IMR-90 (cell line): ENCODE data around the gene MYL12B. TPM values are rescaled to one million over a fixed set of nuclear protein-coding genes. Genes with fewer than 3 reads are reported as not detected.

Source experiments
- ATAC-seq: fragments of 200-7000 bp; cut with Tn5 transposase; 2 replicates; pipeline ENCODE4 v1.9.1; 2020; ENCODE audit warnings: low read depth, mild to moderate bottlenecking, moderate library complexity
- BruUV-seq: library from RNA; stranded (reverse); fragments of 400-500 nt; replicated peaks from 2 replicates; lab custom pipeline; 2021; lab: Mats Ljungman, UMichigan
- CTCF ChIA-PET: fragments of 300-600 bp; formaldehyde crosslinking; extraction: SDS; loops from one replicate; lab custom pipeline; 2021; ENCODE audit warnings: antibody characterized with exemption; lab: Yijun Ruan, JAX
- POLR2A ChIA-PET: fragments of 300-600 bp; sonication (Branson Sonifier 250); formaldehyde crosslinking; loops from one replicate; lab custom pipeline; 2022; ENCODE audit warnings: antibody characterized with exemption; ENCODE audit not compliant: unreplicated experiment; lab: Charles Lee
- DNase-seq: peaks from one replicate; pipeline ENCODE4 v3.0.0; 2013
- H2AFZ ChIP-seq: replicated peaks from 2 replicates; pipeline ENCODE3; 2013; ENCODE audit warnings: low read length, mild to moderate bottlenecking; ENCODE audit not compliant: poor library complexity
- H2AK5ac ChIP-seq: 2 replicates; pipeline ENCODE4 v1.6.1; 2013; ENCODE audit warnings: low read depth, low read length, inconsistent platforms
- H2AK9ac ChIP-seq: replicated peaks from 2 replicates; pipeline ENCODE3; 2013; ENCODE audit warnings: mild to moderate bottlenecking, low read depth, low read length, moderate library complexity; ENCODE audit not compliant: poor library complexity
- H2BK120ac ChIP-seq: 2 replicates; pipeline ENCODE4 v1.6.1; 2013; ENCODE audit warnings: low read depth, low read length, inconsistent platforms
- H2BK15ac ChIP-seq: 3 replicates; pipeline ENCODE4 v1.6.1; 2013; ENCODE audit warnings: low read depth, low read length, inconsistent platforms
- H2BK20ac ChIP-seq: 2 replicates; pipeline ENCODE4 v1.6.1; 2013; ENCODE audit warnings: low read depth, mild to moderate bottlenecking, inconsistent platforms, low read length, moderate library complexity
- H2BK5ac ChIP-seq: 2 replicates; pipeline ENCODE4 v1.6.1; 2013; ENCODE audit warnings: mild to moderate bottlenecking, low read depth, low read length, inconsistent platforms; ENCODE audit not compliant: poor library complexity, severe bottlenecking
- H3K14ac ChIP-seq: replicated peaks from 2 replicates; pipeline ENCODE4 v1.6.1; 2013; ENCODE audit warnings: low read depth, low read length, inconsistent platforms
- H3K18ac ChIP-seq: 2 replicates; pipeline ENCODE4 v1.6.1; 2013; ENCODE audit warnings: low read depth, low read length, control low read depth
- H3K23ac ChIP-seq: 2 replicates; pipeline ENCODE4 v1.6.1; 2013; ENCODE audit warnings: low read depth, low read length, inconsistent platforms
- H3K27ac ChIP-seq: 2 replicates; pipeline ENCODE4 v1.5.1; 2013; ENCODE audit warnings: mild to moderate bottlenecking, control low read depth, low read length; ENCODE audit not compliant: insufficient read depth
- H3K27me3 ChIP-seq: 2 replicates; pipeline ENCODE4 v1.6.1; 2013; ENCODE audit warnings: low read length; ENCODE audit not compliant: control insufficient read depth, insufficient read depth
- H3K36me3 ChIP-seq: 2 replicates; pipeline ENCODE4 v1.6.1; 2013; ENCODE audit warnings: low read length, mixed read lengths; ENCODE audit not compliant: control insufficient read depth, insufficient read depth
- H3K4ac ChIP-seq: 2 replicates; pipeline ENCODE4 v1.6.1; 2013; ENCODE audit warnings: low read depth, low read length, inconsistent platforms
- H3K4me1 ChIP-seq: 2 replicates; pipeline ENCODE4 v1.6.1; 2013; ENCODE audit warnings: low read length, mixed read lengths; ENCODE audit not compliant: control insufficient read depth, insufficient read depth
- H3K4me2 ChIP-seq: 2 replicates; pipeline ENCODE4 v1.6.1; 2013; ENCODE audit warnings: low read depth, mild to moderate bottlenecking, control low read depth, low read length, moderate library complexity
- H3K4me3 ChIP-seq: 2 replicates; pipeline ENCODE4 v1.5.1; 2013; ENCODE audit warnings: low read depth, mild to moderate bottlenecking, control low read depth, low read length, moderate library complexity; ENCODE audit not compliant: insufficient read depth
- H3K56ac ChIP-seq: 2 replicates; pipeline ENCODE4 v1.6.1; 2013; ENCODE audit warnings: low read length, inconsistent platforms; ENCODE audit not compliant: insufficient read depth; ENCODE audit errors: extremely low read depth
- H3K79me1 ChIP-seq, 2 experiments: 2 replicates each; pipeline ENCODE4 v1.6.1; 2013; ENCODE audit warnings: low read length in 2 of 2, inconsistent platforms in 1 of 2, low read depth in 1 of 2
- H3K9ac ChIP-seq: 2 replicates; pipeline ENCODE4 v1.6.1; 2013; ENCODE audit warnings: low read depth, low read length, control low read depth
- H3K9me1 ChIP-seq: 2 replicates; pipeline ENCODE4 v1.6.1; 2013; ENCODE audit warnings: low read length, inconsistent platforms; ENCODE audit not compliant: insufficient read depth
- H3K9me3 ChIP-seq: 2 replicates; pipeline ENCODE4 v1.6.1; 2013; ENCODE audit warnings: low read length; ENCODE audit not compliant: control insufficient read depth, insufficient read depth
- H4K20me1 ChIP-seq: 2 replicates; pipeline ENCODE4 v1.6.1; 2013; ENCODE audit warnings: low read length, inconsistent platforms; ENCODE audit not compliant: insufficient read depth
- H4K5ac ChIP-seq: 2 replicates; pipeline ENCODE4 v1.6.1; 2013; ENCODE audit warnings: mild to moderate bottlenecking, low read depth, low read length, control low read depth
- H4K8ac ChIP-seq, 2 experiments: 2 replicates each; pipeline ENCODE4 v1.6.1; 2013; ENCODE audit warnings: low read depth in 2 of 2, low read length in 2 of 2, control low read depth in 1 of 2, inconsistent platforms in 1 of 2
- H4K91ac ChIP-seq: 2 replicates; pipeline ENCODE4 v1.6.1; 2013; ENCODE audit warnings: low read depth, low read length, inconsistent platforms; ENCODE audit not compliant: insufficient read depth
- BHLHE40 ChIP-seq: fragments of 150-350 bp; IDR thresholded peaks from 2 replicates; pipeline ENCODE4 v1.6.1; 2016; ENCODE audit warnings: mild to moderate bottlenecking, low read depth, low read length
- RAD21 ChIP-seq: IDR thresholded peaks from 2 replicates; pipeline ENCODE4 v1.6.1; 2012; ENCODE audit warnings: low read length, improper control_type of control experiment
- RCOR1 ChIP-seq: IDR thresholded peaks from 2 replicates; pipeline ENCODE4 v1.6.1; 2012; ENCODE audit warnings: mild to moderate bottlenecking, low read length, improper control_type of control experiment; ENCODE audit not compliant: insufficient replicate concordance
- WGBS, 2 experiments: methylation state at CpG; one replicate each; pipeline versions ENCODE4 v1.1.5 to v1.1.7; 2013; ENCODE audit warnings: missing lambda C conversion rate in 2 of 2; ENCODE audit not compliant: insufficient read length in 1 of 2; ENCODE audit errors: extremely low coverage in 2 of 2; 5-methylcytosine and 5-hydroxymethylcytosine counted together
- dilution Hi-C: fragments of 300-500 bp; cut with HindIII; formaldehyde crosslinking; loops from one replicate; pipeline ENCODE4 v1.14.3; 2018; ENCODE audit warnings: low sequenced_read_pairs; ENCODE audit not compliant: unreplicated experiment
- in situ Hi-C: fragments of 300-500 bp; cut with MboI; formaldehyde crosslinking; loops from 3 replicates; pipeline ENCODE4 v1.14.3; 2019; ENCODE audit warnings: low sequenced_read_pairs, inconsistent platforms, mixed read lengths
- intact Hi-C: fragments of 100-400 bp; cut with micrococcal nuclease; formaldehyde crosslinking; loops from 2 replicates; pipeline ENCODE4 v1.10.0; 2022
- polyA plus RNA-seq, 3 experiments: library from polyadenylated mRNA; depleted of rRNA; stranded (reverse); fragments of >200 nt; gene quantifications; 2 replicates each; pipeline ENCODE4 v1.2.3, GENCODE V29; 2012; ENCODE audit warnings: low replicate concordance in 1 of 3
- total RNA-seq: library from RNA; depleted of rRNA; stranded (reverse); fragments of >200 nt; gene quantifications from 2 replicates; pipeline ENCODE4 v1.2.3, GENCODE V29; 2012

MYL12B gene
- total and polyA plus RNA-seq, 2 of the 4 experiments (the other 2 are of a cell fraction): 692 to 816 TPM

GRCh38 chr18:3216987-3217386 lies 44.9 kb upstream of the MYL12B start:
- no peak overlapping the region for H4K8ac ChIP-seq
- no peak overlapping the region for H3K9ac ChIP-seq
- H3K9me3 ChIP-seq: no peaks in the 10 kb centered on the region
- H4K20me1 ChIP-seq: no peaks in the 10 kb centered on the region
- no peak overlapping the region for H2BK5ac ChIP-seq
- dilution Hi-C loops: no loop called here
- ATAC-seq (no peak), DNase-seq (no peak)
- no peak overlapping the region for H3K27ac ChIP-seq
- H2BK20ac ChIP-seq: no peak overlapping the region
- no peak overlapping the region for H2BK15ac ChIP-seq
- H3K4me3 ChIP-seq: no peak overlapping the region
- CTCF ChIA-PET: no interaction called here
- in situ Hi-C loops: no loop called here
- no peak overlapping the region for H2BK120ac ChIP-seq
- H2AFZ ChIP-seq: no peak overlapping the region
- POLR2A ChIA-PET: no interaction called here
- no peak overlapping the region for H2AK5ac ChIP-seq
- TF ChIP-seq BHLHE40 (no peak), RCOR1 (no peak), RAD21 (no peak)
- H3K36me3 ChIP-seq: no peaks in the 10 kb centered on the region
- no TSS peak for BruUV-seq
- H3K56ac ChIP-seq: no peak overlapping the region
- H2AK9ac ChIP-seq: no peak overlapping the region
- H3K79me1 ChIP-seq: no peaks in the 10 kb centered on the region
- H3K23ac ChIP-seq: no peak overlapping the region; the same call in 1 of the 2 replicates
- no peaks in the 10 kb centered on the region for H3K9me1 ChIP-seq
- no peak overlapping the region for H4K91ac ChIP-seq
- H3K14ac ChIP-seq: no peak overlapping the region
- WGBS, 2 experiments: 73% methylated on average over 2 of the region's 5 CpGs; no CpG with 5 or more reads in 1 of the 2 experiments
- intact Hi-C loops: no loop called here
- no peak overlapping the region for H3K4ac ChIP-seq
- no peak overlapping the region for H3K4me2 ChIP-seq
- peaks cover 4% of the 10 kb centered on the region; the same call in 1 of the 2 replicates for H3K27me3 ChIP-seq
- H3K4me1 ChIP-seq: no peaks in the 10 kb centered on the region
- H3K18ac ChIP-seq: no peak overlapping the region
- no peak overlapping the region for H4K5ac ChIP-seq
